HG03432 (cell line): ENCODE results near the gene TEX19.
"Not testable (repeated sequence)": the region's sequence is repeated elsewhere in the genome, so short reads cannot be mapped to it uniquely, and the experiment has no call there.

Experiments
- ATAC-seq: cut with Tn5 transposase; IDR thresholded peaks from one replicate; pipeline ENCODE4 v1.9.1; 2021; ENCODE audit warnings: mild to moderate bottlenecking, moderate library complexity; ENCODE audit not compliant: unreplicated experiment

The TEX19 gene

GRCh38 chr17:82353484-82353883, 5.6 kb upstream of the TEX19 start:
- ATAC-seq, result no peak

- no peak for ATAC-seq
Observed at GRCh38 chr17:82354804-82355308, 4.2 kb upstream of the TEX19 start.

DNA sequence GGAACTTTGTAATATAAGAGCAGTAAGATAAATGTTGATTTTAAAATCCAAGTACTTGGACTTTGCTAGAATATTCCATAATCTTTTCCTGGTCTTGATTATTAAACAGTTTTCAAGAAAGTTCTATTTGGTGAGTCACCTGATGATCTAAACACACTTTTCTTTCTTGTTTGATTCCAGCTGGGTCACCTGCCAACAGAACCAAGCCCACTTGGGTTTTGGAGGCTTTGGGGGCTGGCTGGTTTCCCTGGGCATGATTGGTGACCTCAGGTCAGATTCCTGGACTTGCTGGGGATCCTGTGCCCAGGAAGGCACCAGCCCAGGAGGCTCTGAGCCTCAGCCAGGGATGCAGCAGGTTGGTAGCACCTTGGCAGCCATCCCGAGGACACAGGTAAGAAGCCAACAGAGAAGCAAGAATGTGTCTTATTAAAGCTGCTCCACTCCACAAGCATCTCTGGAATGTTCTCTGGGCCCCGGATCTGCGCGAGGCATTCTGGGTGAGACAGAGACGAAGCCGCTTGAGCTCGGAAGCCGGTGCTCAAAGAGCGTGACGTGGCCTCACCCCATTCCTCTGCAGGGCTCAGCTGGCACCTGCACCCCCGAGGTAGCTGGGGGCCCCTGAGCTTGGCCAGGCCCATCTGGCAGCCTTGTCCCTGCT, 3.1 kb upstream of the TEX19 start:
- no peak for ATAC-seq

DNA sequence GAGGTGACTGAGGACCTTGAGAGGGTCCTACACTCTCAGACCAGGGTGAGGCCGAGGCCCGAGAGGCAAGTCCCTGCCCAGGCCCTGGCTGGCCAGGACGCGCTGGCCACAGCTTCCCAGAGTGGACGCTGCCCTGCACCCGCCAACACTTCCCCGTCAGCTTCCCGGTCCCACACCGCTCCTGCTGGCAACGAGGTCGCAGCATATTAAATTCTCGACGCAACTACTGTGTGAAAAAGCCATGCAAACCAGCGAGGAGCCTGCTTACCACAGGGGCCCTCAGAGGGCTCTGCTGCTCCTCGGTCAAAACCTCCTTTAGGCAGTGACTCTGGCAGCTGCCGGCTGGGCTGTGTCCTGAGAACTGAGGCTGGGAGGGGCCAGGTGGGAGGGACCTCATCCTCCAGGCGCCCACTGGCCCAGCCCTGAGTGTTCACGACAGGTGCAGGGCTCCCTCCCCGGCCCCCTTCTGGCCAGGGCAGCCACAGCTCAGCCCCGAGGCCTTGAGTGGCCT, 2.1 kb upstream of the TEX19 start:
- ATAC-seq, result no peak

DNA sequence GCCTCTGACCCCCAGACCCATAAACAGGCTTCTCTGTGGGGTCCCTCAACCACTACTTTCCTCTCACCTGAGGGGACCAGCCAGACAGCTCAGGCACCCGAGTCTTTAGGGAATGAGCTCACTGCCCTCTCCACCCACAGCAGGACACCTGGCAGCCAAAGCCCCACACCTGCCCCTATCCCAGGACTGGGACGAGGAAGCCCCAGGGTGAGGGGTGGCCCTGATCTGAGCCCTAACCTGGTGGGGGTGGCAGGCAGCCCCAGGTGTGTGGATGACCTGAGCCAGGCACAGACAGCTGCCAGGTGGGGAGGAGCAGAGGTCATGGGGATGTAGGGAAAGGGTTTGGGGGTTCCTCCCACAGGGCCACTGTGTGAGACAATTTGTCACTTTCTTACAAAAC, 1.7 kb upstream of the TEX19 start:
- ATAC-seq, result no peak

DNA sequence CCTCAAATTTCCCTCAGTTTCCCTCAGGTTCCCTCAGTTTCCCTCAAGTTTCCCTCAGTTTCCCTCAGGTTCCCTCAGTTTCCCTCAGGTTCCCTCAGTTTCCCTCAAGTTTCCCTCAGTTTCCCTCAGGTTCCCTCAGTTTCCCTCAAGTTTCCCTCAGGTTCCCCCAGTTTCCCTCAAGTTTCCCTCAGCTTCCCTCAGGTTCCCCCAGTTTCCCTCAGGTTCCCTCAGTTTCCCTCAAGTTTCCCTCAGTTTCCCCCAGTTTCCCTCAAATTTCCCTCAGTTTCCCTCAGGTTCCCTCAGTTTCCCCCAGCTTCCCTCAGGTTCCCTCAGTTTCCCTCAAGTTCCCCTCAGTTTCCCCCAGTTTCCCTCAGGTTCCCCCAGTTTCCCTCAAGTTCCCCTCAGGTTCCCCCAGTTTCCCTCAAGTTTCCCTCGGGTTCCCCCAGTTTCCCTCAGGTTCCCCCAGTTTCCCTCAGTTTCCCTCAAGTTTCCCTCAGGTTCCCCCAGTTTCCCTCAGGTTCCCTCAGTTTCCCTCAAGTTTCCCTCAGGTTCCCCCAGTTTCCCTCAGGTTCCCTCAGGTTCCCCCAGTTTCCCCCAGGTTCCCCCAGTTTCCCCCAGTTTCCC, 516 bp downstream of the TEX19 start:
- not testable (repeated sequence) for ATAC-seq

DNA sequence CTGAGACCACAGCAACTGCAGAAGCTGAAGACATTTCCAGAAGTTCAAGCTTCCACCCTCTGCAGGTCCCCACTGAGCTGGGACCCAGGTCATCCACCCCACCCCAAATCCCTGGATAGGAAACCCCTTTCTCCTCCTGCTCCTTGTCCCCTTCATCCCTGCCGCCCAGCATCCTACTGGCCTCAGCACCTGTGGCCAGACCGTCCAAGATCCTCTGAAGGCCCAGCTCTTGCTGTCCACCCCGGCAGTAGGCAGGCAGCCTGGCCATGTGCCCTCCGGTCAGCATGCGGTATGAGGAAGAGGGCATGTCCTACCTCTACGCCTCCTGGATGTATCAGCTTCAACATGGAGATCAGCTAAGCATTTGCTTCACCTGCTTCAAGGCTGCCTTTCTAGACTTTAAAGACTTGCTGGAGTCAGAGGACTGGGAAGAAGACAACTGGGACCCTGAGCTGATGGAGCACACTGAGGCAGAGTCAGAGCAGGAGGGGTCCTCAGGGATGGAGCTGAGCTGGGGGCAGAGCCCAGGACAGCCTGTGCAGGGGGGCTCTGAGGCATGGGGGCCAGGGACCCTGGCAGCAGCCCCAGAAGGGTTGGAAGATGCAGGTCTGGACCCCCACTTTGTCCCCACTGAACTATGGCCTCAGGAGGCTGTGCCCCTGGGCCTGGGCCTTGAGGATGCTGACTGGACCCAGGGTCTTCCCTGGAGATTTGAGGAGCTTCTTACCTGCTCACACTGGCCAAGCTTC, 3.0 kb downstream of the TEX19 start:
- ATAC-seq, result no peak

- ATAC-seq, result no peak
Observed at GRCh38 chr17:82365606-82366295, 6.7 kb downstream of the TEX19 start.

- ATAC-seq, result no peak
Observed at GRCh38 chr17:82366749-82367148, 7.7 kb downstream of the TEX19 start.

GRCh38 chr17:82367724-82368524, 8.9 kb downstream of the TEX19 start:
- no peak for ATAC-seq

- ATAC-seq, result no peak
Observed at GRCh38 chr17:82369211-82369610, 10.2 kb downstream of the TEX19 start.

- ATAC-seq, result no peak
Observed at GRCh38 chr17:82370471-82371332, 11.7 kb downstream of the TEX19 start.

DNA sequence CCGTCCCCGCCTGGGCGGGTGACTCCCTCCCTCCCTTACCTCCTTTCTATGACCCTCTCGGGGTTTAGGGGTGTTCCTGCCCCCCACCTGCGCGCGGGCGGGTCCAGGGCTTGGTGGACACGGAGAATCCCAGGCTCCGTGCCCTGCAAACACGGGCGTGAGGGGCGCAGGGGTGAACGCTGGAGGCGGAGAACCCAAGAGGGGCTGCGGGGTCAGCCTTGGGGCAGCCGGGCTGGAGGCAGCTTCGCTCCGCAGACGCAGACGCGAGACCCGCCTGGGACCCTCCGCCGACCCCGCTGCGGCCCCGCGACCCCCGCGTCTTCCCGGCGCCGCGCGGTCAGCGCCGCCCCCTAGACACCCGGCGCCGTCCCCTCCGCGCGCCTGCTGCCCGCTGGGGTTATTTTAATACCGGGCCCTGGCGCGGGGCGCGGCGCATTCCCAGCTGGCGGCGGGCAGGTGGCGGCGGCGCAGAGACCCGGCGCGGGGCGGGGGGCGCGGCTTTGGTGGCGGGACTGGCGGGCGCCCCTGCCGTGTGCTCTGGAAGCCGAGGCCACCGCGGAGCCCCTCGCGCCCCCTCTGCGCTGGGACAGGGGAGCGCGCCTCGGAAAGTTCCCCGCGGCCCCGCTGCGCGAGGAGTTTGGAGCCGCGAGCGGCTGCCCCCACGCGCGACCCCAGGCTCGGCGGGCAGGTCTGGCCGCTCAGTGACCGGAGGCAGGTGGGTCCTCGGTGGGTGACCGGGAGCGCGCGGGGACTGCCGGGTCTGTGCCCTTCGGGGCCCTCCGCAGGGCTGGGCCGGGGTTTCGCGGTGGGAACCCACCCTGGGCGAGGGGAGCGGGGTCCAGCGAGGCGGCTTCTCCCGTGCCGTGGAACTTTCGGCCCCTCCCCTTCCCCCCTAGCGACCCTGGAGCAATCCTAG, 12.5 kb downstream of the TEX19 start, which contains the start of gene UTS2R:
Gene UTS2R, plus strand, starts transcription at position 433 of the 916 bp plus-strand sequence. CDS start 2,560 bp downstream, outside the sequence.
- ATAC-seq, result no peak

DNA sequence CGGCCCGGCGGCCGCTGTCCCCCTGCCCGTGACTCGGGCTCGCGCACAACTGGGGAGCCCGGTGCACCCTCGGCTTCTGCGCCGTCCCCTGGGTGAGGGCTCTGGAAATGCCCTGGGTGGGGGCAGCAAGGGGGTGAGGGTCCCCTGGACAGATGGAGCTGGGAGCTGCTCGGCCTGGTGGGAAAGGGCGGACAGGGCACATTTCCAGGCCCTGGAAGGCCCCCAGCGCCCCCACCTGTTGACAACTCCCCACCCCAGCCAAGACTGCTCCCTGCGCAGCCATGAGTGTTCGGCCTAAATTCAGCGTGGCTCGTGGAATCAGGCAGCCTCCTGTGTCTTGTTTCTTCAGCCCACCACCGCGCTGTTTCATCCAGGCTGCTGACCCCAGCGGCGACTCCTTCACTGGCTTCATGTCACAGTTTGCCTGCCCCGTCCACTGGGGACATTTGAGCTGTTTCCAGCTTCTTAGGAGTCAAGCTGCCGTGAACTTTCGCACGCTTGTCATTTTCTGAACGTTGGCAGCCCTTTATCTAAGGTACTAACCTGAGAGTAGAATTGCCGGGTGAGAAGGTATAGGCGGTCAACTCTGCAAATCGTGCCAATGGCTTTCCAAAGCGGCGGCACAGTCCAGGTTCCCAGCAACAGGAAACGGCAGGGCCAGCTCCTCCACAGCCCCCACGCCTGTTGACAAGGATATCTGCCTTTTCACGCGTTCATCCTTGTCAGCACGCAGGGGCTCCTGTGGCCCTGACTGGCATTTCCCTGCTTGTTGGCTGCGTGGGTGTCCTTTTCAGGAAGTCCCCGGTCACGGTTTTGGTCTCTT, 13.4 kb downstream of the TEX19 start:
- no peak for ATAC-seq

DNA sequence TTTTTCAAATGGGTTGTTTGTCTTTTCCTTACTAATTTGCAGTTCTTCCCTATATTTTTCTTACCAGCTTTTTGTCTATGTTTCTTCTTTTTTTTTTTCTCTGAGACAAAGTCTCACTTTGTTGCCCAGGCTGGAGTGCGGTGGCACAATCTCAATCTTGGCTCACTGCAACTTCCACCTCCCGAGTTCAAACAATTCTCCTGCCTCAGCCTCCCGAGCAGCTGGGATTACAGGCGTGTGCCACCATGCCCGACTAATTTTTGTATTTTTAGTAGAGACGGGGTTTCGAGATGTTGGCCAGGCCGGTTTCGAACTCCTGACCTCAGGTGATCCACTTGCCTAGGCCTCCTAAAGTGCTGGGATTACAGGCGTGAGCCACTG, 14.0 kb downstream of the TEX19 start:
- not testable (repeated sequence) for ATAC-seq

DNA sequence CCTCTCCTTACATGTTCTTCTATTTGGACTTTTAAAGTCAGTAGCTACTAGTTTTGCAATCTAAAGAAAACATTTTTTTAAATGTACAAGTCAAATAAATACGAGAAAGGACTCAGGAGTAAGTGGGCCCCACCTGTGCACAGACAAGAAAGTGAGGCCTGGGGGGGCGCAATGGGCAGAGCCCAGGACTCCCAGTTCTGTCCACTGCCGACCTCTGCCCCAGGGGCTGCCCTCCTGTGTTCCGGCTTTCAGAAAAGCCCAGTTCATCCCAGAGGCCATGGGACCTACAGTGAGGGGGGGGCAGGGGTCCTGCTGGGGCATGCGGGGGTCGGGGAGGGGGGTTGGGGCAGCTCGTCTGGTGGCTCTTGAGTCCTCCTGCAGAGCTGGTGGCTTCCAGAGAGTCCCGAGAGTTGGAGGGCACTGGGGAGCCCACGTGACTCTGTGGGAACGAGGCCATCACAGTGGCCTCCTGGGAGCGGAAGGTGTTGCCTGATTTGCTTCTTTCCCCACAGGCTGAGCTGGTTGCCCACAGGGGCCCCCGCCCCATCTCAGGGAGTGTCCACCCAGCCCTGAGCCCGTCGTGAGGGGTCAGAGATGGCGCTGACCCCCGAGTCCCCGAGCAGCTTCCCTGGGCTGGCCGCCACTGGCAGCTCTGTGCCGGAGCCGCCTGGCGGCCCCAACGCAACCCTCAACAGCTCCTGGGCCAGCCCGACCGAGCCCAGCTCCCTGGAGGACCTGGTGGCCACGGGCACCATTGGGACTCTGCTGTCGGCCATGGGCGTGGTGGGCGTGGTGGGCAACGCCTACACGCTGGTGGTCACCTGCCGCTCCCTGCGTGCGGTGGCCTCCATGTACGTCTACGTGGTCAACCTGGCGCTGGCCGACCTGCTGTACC, 14.9 kb downstream of the TEX19 start:
- ATAC-seq, result no peak
